Heart right ventricle (tissue), 16 donors: ENCODE data around the gene C16orf78. TPM values are rescaled to one million over a fixed set of nuclear protein-coding genes. Genes with fewer than 3 reads are reported as not detected.
A peak's percentile ranks its signal among the peaks of the same experiment; 100 is the strongest.

Experiments used
- ATAC-seq, 8 donors: fragments of 200-7000 bp; cut with Tn5 transposase; one replicate each; pipeline ENCODE4 v1.9.1; 2020; ENCODE audit warnings: mild to moderate bottlenecking in 8 of 8, moderate library complexity in 8 of 8, moderate number of reproducible peaks in 1 of 8
- DNase-seq, 2 donors: peaks; one replicate each; pipeline ENCODE4 v3.0.0-alpha.2; 2020
- H3K27ac ChIP-seq, 10 donors: fragments of 200-600 bp; sonication (generic) in 2 of 10; one replicate each; pipeline versions ENCODE4 v1.5.0 to v1.8.0; 2020 to 2022; ENCODE audit warnings: mild to moderate bottlenecking in 3 of 10
- H3K27me3 ChIP-seq, 7 donors: fragments of 200-600 bp; one replicate each; pipeline ENCODE4 v1.8.0; 2021 to 2022; ENCODE audit warnings: mild to moderate bottlenecking in 2 of 7
- H3K36me3 ChIP-seq, 9 donors: fragments of 200-600 bp; sonication (generic) in 1 of 9; one replicate each; pipeline versions ENCODE4 v1.5.0 to v1.8.0; 2020 to 2022; ENCODE audit warnings: mild to moderate bottlenecking in 2 of 9
- H3K4me1 ChIP-seq, 9 donors: fragments of 200-600 bp; sonication (generic) in 1 of 9; one replicate each; pipeline versions ENCODE4 v1.5.0 to v1.8.0; 2020 to 2022; ENCODE audit warnings: mild to moderate bottlenecking in 4 of 9
- H3K4me3 ChIP-seq, 10 donors: fragments of 200-600 bp; sonication (generic) in 2 of 10; one replicate each; pipeline versions ENCODE4 v1.5.0 to v1.8.0; 2020 to 2022; ENCODE audit warnings: mild to moderate bottlenecking in 7 of 10, moderate library complexity in 2 of 10
- H3K9me3 ChIP-seq, 11 donors: fragments of 200-600 bp in 10 of 11; sonication (generic) in 2 of 11; one replicate each; pipeline versions ENCODE4 v1.5.0 to v1.8.0; 2013 to 2022; ENCODE audit warnings: mild to moderate bottlenecking in 2 of 11, control low read depth in 1 of 11, moderate library complexity in 1 of 11
- WGBS, 2 donors: extraction: QIAGEN DNeasy Blood & Tissue Kit; methylation state at CpG; one replicate each; pipeline ENCODE4 v1.1.7; 2013; ENCODE audit warnings: inconsistent platforms in 1 of 2; 5-methylcytosine and 5-hydroxymethylcytosine counted together
- intact Hi-C, 10 donors: fragments of 100-400 bp; cut with DNase I; formaldehyde crosslinking; loops; one replicate each; pipeline versions ENCODE4 v1.11.1 to v1.14.2; 2022
- polyA plus RNA-seq, 2 donors: library from polyadenylated mRNA; stranded (reverse); fragments of 200-250 nt; gene quantifications; one replicate each; pipeline ENCODE4 v1.2.3, GENCODE V29; 2013
- total RNA-seq, 10 donors: library from RNA; stranded (reverse); fragmentation: NEBNext Ultra II Directional in 3 of 10; extraction: Animal tissue kit (Norgen Biotek cat#: 25700) in 3 of 10; gene quantifications; one replicate each; pipeline versions ENCODE4 v1.2.1 to v1.2.4, GENCODE V29; 2021 to 2023
- TF ChIP-seq, protein P1 (sequence below), 9 donors: fragments of 200-600 bp; sonication (generic) in 2 of 9; IDR thresholded peaks; one replicate each; pipeline versions ENCODE4 v1.5.0 to v1.8.0; 2021 to 2022; ENCODE audit warnings: antibody characterized with exemption in 9 of 9, mild to moderate bottlenecking in 5 of 9, moderate library complexity in 1 of 9
- donor health status: Arrhythmogenic right ventricular cardiomyopathy.
- donor health status: ischemic (EF 13 %, LVEDD 7.1; RV severe dilation, severe dysfunction).
- donor health status: healthy with polysubstance abuse.
- donor health status: DM: no; HTN: yes; CAD: no.
- donor health status: DM: no; HTN: no; CAD: no.
- donor health status: ischemic (EF 25% LVEDD 6.9; RV normal size, moderate dysfunction).
- donor health status: ischemic (EF 25% LVEDD 5.7; RV mildly dilated, moderate dysfunction).
- donor health status: healthy.
- donor health status: DM: yes; HTN: yes; CAD: no.
- donor health status: Ischemic cardiomyopathy.
- donor health status: ischemic (EF 35%, LVEDD 5.7; RV mildly dilated, moderate dysfunction).
- donor health status: nonischemic (EF 11% LVEDD 7.7; RV severe dilation, severe dysfunction).
- donor health status: DM: yes; HTN: yes; CAD: no.
- donor health status: PGD.
- donor health status: ischemic (EF 29% LVEDD 5.4; RV normal size, mild dysfunction).
- donor health status: nonischemic (EF 23%, LVEDD 6.1; RV moderate dilation, normal function).

The C16orf78 gene
- total and polyA plus RNA-seq, 12 donors = not detected

- Histone ChIP-seq H3K36me3 (no peaks in the 10 kb centered on the region), H3K4me3 (no peak overlapping the region), H3K4me1 (no peaks in the 10 kb centered on the region), H3K9me3 (no peaks in the 10 kb centered on the region), H3K27ac (no peak overlapping the region), H3K27me3 (peaks cover 0 to 66% (median 47%) of the 10 kb centered on the region in 7 donors)
- 76 to 81% methylated on average over 4 of the region's 4 CpGs for WGBS, 2 donors
- intact Hi-C loops = loop anchor here in 3 of 10 donors (10.0 kb wide), 4 partner anchors 127 to 447 kb away; no protein-coding TSS in a partner anchor
- TF ChIP-seq, protein P1, sequence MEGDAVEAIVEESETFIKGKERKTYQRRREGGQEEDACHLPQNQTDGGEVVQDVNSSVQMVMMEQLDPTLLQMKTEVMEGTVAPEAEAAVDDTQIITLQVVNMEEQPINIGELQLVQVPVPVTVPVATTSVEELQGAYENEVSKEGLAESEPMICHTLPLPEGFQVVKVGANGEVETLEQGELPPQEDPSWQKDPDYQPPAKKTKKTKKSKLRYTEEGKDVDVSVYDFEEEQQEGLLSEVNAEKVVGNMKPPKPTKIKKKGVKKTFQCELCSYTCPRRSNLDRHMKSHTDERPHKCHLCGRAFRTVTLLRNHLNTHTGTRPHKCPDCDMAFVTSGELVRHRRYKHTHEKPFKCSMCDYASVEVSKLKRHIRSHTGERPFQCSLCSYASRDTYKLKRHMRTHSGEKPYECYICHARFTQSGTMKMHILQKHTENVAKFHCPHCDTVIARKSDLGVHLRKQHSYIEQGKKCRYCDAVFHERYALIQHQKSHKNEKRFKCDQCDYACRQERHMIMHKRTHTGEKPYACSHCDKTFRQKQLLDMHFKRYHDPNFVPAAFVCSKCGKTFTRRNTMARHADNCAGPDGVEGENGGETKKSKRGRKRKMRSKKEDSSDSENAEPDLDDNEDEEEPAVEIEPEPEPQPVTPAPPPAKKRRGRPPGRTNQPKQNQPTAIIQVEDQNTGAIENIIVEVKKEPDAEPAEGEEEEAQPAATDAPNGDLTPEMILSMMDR (IDR thresholded peaks at IDR 0.05) = no peak
- DNase-seq = no peak
- no peak for ATAC-seq
Measured at GRCh38 chr16:49341706-49342105, 31.9 kb upstream of the C16orf78 start.

DNA sequence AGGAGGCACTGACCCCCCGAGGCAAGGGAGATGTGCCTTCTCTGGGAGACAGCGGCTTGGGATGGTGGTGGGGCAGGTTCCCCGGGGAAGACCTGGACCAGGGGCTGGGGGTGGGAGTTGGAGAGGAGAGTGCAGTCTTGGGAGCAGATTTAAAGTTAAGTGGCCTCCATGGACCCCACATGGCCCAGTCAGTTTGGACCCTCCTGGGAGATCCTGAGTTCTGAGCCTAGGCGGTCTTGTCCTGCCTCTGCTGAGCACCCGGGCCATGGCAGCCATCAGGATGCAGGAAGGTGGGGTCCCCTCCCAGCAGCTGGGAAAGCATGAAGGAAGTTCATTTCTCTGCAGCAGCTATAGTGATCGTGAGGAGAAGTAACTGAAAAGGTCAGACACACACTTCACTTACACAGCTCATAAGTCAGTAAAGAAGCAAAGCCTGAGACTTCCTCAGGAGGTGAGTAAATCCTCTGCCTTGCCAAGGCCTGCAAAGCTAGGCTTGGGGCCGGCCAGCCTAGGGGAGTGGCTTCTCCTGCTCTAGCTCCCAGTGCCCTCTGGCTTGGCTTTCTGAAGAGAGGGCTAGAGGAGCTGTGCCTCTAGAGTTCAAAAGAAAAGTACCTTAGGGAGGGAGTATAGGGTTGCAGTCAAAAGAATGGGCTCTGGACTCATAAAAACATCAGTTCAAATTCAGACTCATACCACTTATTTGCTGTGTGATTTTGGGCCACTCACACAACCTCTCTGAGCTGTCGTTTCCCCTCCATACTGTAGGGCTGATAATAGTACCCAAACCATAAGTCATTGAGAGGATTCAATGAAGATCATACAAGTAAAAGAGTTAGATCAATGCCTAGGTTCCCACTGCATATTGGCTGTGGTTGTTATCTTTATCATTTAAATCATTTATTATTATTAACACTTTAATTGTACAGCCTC, 31.0 kb upstream of the C16orf78 start:
- no peak for DNase-seq
- Histone ChIP-seq H3K9me3 (no peaks in the 10 kb centered on the region), H3K36me3 (no peaks in the 10 kb centered on the region), H3K4me1 (no peaks in the 10 kb centered on the region), H3K27me3 (peaks cover 0 to 62% (median 47%) of the 10 kb centered on the region in 7 donors), H3K27ac (no peak overlapping the region), H3K4me3 (no peak overlapping the region)
- WGBS, 2 donors = 56 to 62% methylated on average over 8 of the region's 8 CpGs
- intact Hi-C loops = loop anchor here in 3 of 10 donors (10.0 kb wide), 4 partner anchors 128 to 448 kb away; no protein-coding TSS in a partner anchor
- ATAC-seq = peak in 1 of 8 donors; percentile 22
- TF ChIP-seq, protein P1 (IDR thresholded peaks at IDR 0.05) = no peak

DNA sequence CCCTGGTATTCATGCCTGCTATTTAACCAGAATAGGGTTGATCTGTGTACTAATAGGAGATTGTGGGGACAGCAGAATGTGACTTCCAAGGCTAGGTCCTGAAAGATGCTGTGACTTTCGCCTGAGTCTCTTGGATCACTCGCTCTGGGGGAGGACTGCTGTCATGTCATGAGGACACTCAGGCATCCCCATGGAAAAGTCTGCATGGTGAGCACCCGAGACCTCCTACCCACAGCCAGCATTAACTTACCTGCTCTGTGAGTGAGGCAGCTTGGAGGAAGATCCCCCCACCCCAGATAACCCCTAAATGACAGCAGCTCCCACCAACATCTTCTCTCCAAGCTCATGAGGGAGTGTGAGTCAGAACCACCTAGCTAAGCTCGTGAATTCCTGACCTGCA, 30.3 kb upstream of the C16orf78 start:
- Histone ChIP-seq H3K4me1 (no peaks in the 10 kb centered on the region), H3K4me3 (no peak overlapping the region), H3K36me3 (no peaks in the 10 kb centered on the region), H3K27me3 (peaks cover 0 to 62% (median 45%) of the 10 kb centered on the region in 7 donors), H3K9me3 (no peaks in the 10 kb centered on the region), H3K27ac (no peak overlapping the region)
- ATAC-seq (no peak), DNase-seq (no peak)
- intact Hi-C loops = loop anchor here in 3 of 10 donors (10.0 kb wide), 4 partner anchors 128 to 448 kb away; no protein-coding TSS in a partner anchor
- 70 to 75% methylated on average over 4 of the region's 4 CpGs for WGBS, 2 donors
- TF ChIP-seq, protein P1 (IDR thresholded peaks at IDR 0.05) = no peak

DNA sequence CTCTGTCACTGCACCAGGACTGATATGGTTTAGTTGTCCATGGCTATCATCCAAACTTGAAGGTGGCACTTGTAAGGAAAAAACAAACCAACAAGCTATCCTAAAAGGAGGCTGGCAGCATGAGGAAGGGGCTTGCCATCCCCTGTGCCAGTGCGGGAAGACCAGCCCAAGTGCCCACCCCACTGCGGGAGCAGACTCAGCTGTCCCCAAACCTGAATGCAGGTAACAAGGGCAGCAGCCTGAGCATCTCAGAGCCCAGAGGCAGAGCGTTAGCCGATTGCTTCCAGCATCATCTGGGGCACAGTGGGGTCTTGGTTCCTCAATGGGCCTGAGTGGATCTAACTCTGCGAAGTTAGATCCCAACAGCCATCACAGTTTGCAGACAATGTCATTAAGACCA, 29.2 kb upstream of the C16orf78 start:
- Histone ChIP-seq H3K27me3 (peaks cover 0 to 60% (median 42%) of the 10 kb centered on the region in 7 donors), H3K27ac (no peak overlapping the region), H3K36me3 (no peaks in the 10 kb centered on the region), H3K9me3 (no peaks in the 10 kb centered on the region), H3K4me1 (no peaks in the 10 kb centered on the region), H3K4me3 (no peak overlapping the region)
- WGBS, 2 donors = 75 to 79% methylated on average over 5 of the region's 5 CpGs
- TF ChIP-seq, protein P1 (IDR thresholded peaks at IDR 0.05) = no peak
- intact Hi-C loops = loop anchor here in 3 of 10 donors (10.0 kb wide), 4 partner anchors 130 to 450 kb away; no protein-coding TSS in a partner anchor
- ATAC-seq = no peak
- no peak for DNase-seq
